H1 (cell line): Measurements from ENCODE around the gene MMD. TPM values are rescaled to one million over a fixed set of nuclear protein-coding genes. Genes with fewer than 3 reads are reported as not detected.

Experiments used
- CTCF ChIA-PET: fragments of 300-600 bp; sonication (Branson Sonifier 250); formaldehyde crosslinking; loops from one replicate; lab custom pipeline; 2021; ENCODE audit not compliant: partially characterized antibody; lab: Charles Lee
- POLR2A ChIA-PET: fragments of 300-600 bp; sonication (Branson Sonifier 250); formaldehyde crosslinking; loops from one replicate; lab custom pipeline; 2021; ENCODE audit warnings: inconsistent platforms; ENCODE audit not compliant: partially characterized antibody; lab: Charles Lee
- DNase-seq, 2 experiments: peaks; one replicate each; pipeline versions ENCODE4 v3.0.0 to v3.0.0-alpha.2; 2010 to 2022; ENCODE audit warnings: low spot score in 2 of 2, low read depth in 1 of 2, mixed read lengths in 1 of 2
- FAIRE-seq: peaks from 2 replicates; lab custom pipeline; 2011; peaks lifted over from hg19 to GRCh38; lab: Jason Lieb, UNC
- H2AFZ ChIP-seq: 2 replicates; pipeline ENCODE4 v1.8.1; 2012; ENCODE audit warnings: low read length, inconsistent platforms
- H2AK5ac ChIP-seq: 2 replicates; pipeline ENCODE4 v1.6.1; 2013; ENCODE audit warnings: low read depth, low read length
- H2BK120ac ChIP-seq: replicated peaks from 2 replicates; pipeline ENCODE3; 2013; ENCODE audit warnings: low read depth, low read length, inconsistent platforms
- H2BK12ac ChIP-seq: 2 replicates; pipeline ENCODE4 v1.6.1; 2013; ENCODE audit warnings: low read depth, low read length
- H2BK15ac ChIP-seq: 2 replicates; pipeline ENCODE4 v1.6.1; 2013; ENCODE audit warnings: low read length
- H2BK20ac ChIP-seq: 2 replicates; pipeline ENCODE4 v1.6.1; 2013; ENCODE audit warnings: low read length
- H2BK5ac ChIP-seq: 2 replicates; pipeline ENCODE4 v1.6.1; 2013; ENCODE audit warnings: low read depth, low read length
- H3K14ac ChIP-seq: 2 replicates; pipeline ENCODE4 v1.6.1; 2013; ENCODE audit warnings: inconsistent platforms; ENCODE audit not compliant: insufficient read length
- H3K18ac ChIP-seq: 2 replicates; pipeline ENCODE4 v1.6.1; 2013; ENCODE audit warnings: low read length; ENCODE audit errors: extremely low read depth
- H3K23ac ChIP-seq: 2 replicates; pipeline ENCODE4 v1.6.1; 2013; ENCODE audit warnings: inconsistent platforms; ENCODE audit not compliant: insufficient read length
- H3K23me2 ChIP-seq: 2 replicates; pipeline ENCODE4 v1.6.1; 2013; ENCODE audit warnings: low read depth, low read length
- H3K27ac ChIP-seq: 2 replicates; pipeline ENCODE4 v1.6.1; 2011; ENCODE audit warnings: low read depth, low read length, inconsistent platforms
- H3K27me3 ChIP-seq, 4 experiments: replicated peaks in 1 of 4; 1 replicate in 1 of 4; 2 replicates in 3 of 4; pipeline versions ENCODE4 v1.6.1 to v1.8.1; 2011 to 2013; ENCODE audit warnings: low read length in 3 of 4, mild to moderate bottlenecking in 3 of 4, inconsistent platforms in 2 of 4, mixed read lengths in 2 of 4, moderate library complexity in 1 of 4; ENCODE audit not compliant: control insufficient read depth in 3 of 4, insufficient read depth in 3 of 4; ENCODE audit errors: extremely low read depth in 1 of 4
- H3K36me3 ChIP-seq, 4 experiments: 2 replicates each; pipeline versions ENCODE4 v1.6.1 to v1.8.1; 2011 to 2013; ENCODE audit warnings: mild to moderate bottlenecking in 4 of 4, low read length in 3 of 4, moderate library complexity in 2 of 4, control low read depth in 1 of 4, inconsistent platforms in 1 of 4; ENCODE audit not compliant: insufficient read depth in 4 of 4, control insufficient read depth in 2 of 4
- H3K4ac ChIP-seq: replicated peaks from 2 replicates; pipeline ENCODE3; 2013; ENCODE audit warnings: low read length, low read depth, mixed read lengths, inconsistent platforms; ENCODE audit not compliant: insufficient read length
- H3K4me1 ChIP-seq, 4 experiments: replicated peaks in 1 of 4; 1 replicate in 1 of 4; 2 replicates in 3 of 4; pipeline versions ENCODE4 v1.6.1 to v1.8.1; 2011 to 2013; ENCODE audit warnings: low read length in 3 of 4, inconsistent platforms in 2 of 4, mixed read lengths in 1 of 4; ENCODE audit not compliant: insufficient read depth in 4 of 4, control insufficient read depth in 3 of 4
- H3K4me2 ChIP-seq, 2 experiments: 2 replicates each; pipeline versions ENCODE4 v1.6.1 to v1.8.1; 2011 to 2013; ENCODE audit warnings: low read depth in 2 of 2, low read length in 2 of 2, control low read depth in 1 of 2, inconsistent platforms in 1 of 2, mild to moderate bottlenecking in 1 of 2; ENCODE audit not compliant: insufficient read depth in 1 of 2
- H3K4me3 ChIP-seq, 4 experiments: fragments of 200-600, 300-600 bp in 1 of 4; sonication (generic), shearing (Covaris generic), sonication (Bioruptor Twin) in 1 of 4; 2 replicates each; pipeline versions ENCODE4 v1.5.1 to v1.8.1; 2011 to 2016; ENCODE audit warnings: low read length in 4 of 4, low read depth in 3 of 4, control low read depth in 2 of 4, inconsistent platforms in 2 of 4, mild to moderate bottlenecking in 2 of 4, mixed read lengths in 1 of 4, moderate library complexity in 1 of 4; ENCODE audit not compliant: insufficient read depth in 2 of 4; ENCODE audit errors: extremely low read depth in 1 of 4
- H3K56ac ChIP-seq: replicated peaks from 2 replicates; pipeline ENCODE3; 2013; ENCODE audit warnings: low read depth, mild to moderate bottlenecking, mixed read lengths, low read length, inconsistent platforms; ENCODE audit not compliant: insufficient read length
- H3K79me1 ChIP-seq: 2 replicates; pipeline ENCODE4 v1.6.1; 2013; ENCODE audit warnings: low read depth, low read length, control low read depth
- H3K79me2 ChIP-seq, 2 experiments: 2 replicates each; pipeline versions ENCODE4 v1.6.1 to v1.8.1; 2012 to 2013; ENCODE audit warnings: low read length in 2 of 2, mild to moderate bottlenecking in 2 of 2, inconsistent platforms in 1 of 2; ENCODE audit not compliant: insufficient read depth in 2 of 2, control insufficient read depth in 1 of 2
- H3K9ac ChIP-seq, 4 experiments: replicated peaks in 1 of 4; 1 replicate in 1 of 4; 2 replicates in 3 of 4; pipeline versions ENCODE4 v1.6.1 to v1.8.1; 2011 to 2013; ENCODE audit warnings: low read depth in 3 of 4, low read length in 3 of 4, control low read depth in 2 of 4, mild to moderate bottlenecking in 2 of 4, moderate library complexity in 2 of 4, inconsistent platforms in 1 of 4; ENCODE audit errors: extremely low read depth in 1 of 4
- H3K9me3 ChIP-seq, 2 experiments: 2 replicates each; pipeline versions ENCODE4 v1.6.1 to v1.8.1; 2012 to 2013; ENCODE audit warnings: mild to moderate bottlenecking in 2 of 2, moderate library complexity in 2 of 2, control low read depth in 1 of 2, inconsistent platforms in 1 of 2, low read depth in 1 of 2, low read length in 1 of 2, mixed read lengths in 1 of 2; ENCODE audit not compliant: insufficient read depth in 2 of 2
- H4K20me1 ChIP-seq, 2 experiments: replicated peaks in 1 of 2; 2 replicates each; pipeline versions ENCODE3 to v1.8.1; 2011 to 2013; ENCODE audit warnings: inconsistent platforms in 2 of 2, low read length in 2 of 2, mild to moderate bottlenecking in 1 of 2; ENCODE audit not compliant: insufficient read depth in 2 of 2, control insufficient read depth in 1 of 2
- H4K5ac ChIP-seq: 2 replicates; pipeline ENCODE4 v1.6.1; 2013; ENCODE audit warnings: low read length, low read depth, mixed read lengths, inconsistent platforms; ENCODE audit not compliant: insufficient read length
- H4K8ac ChIP-seq: 2 replicates; pipeline ENCODE4 v1.8.0; 2013; ENCODE audit warnings: mild to moderate bottlenecking, moderate library complexity, low read length, inconsistent platforms; ENCODE audit not compliant: insufficient read depth; ENCODE audit errors: extremely low read depth
- H4K91ac ChIP-seq: replicated peaks from 2 replicates; pipeline ENCODE3; 2013; ENCODE audit warnings: low read length, mixed read lengths, inconsistent platforms; ENCODE audit not compliant: insufficient read length
- BCL11A ChIP-seq, 2 experiments: IDR thresholded peaks; one replicate each; pipeline ENCODE4 v1.6.1; 2011; ENCODE audit warnings: low read depth in 2 of 2, low read length in 2 of 2, mild to moderate bottlenecking in 2 of 2
- CEBPB ChIP-seq: IDR thresholded peaks from 2 replicates; pipeline ENCODE4 v1.6.1; 2012; ENCODE audit warnings: low read depth, low read length
- CHD1 ChIP-seq: IDR thresholded peaks from 2 replicates; pipeline ENCODE4 v1.6.1; 2012; ENCODE audit warnings: low read depth, low read length, improper control_type of control experiment
- HDAC2 ChIP-seq, 2 experiments: fragments of 300-600 bp in 1 of 2; sonication (generic) in 1 of 2; IDR thresholded peaks; 2 replicates each; pipeline ENCODE4 v1.6.1; 2011 to 2012; ENCODE audit warnings: low read depth in 2 of 2, low read length in 2 of 2, mild to moderate bottlenecking in 2 of 2, moderate library complexity in 2 of 2, borderline replicate concordance in 1 of 2, inconsistent platforms in 1 of 2
- HDAC6 ChIP-seq: IDR thresholded peaks from one replicate; pipeline ENCODE4 v1.7.1; 2012; ENCODE audit warnings: low read depth, mild to moderate bottlenecking, inconsistent platforms, low read length, moderate library complexity
- JUND ChIP-seq: IDR thresholded peaks from 2 replicates; pipeline ENCODE4 v1.6.1; 2011; ENCODE audit warnings: mild to moderate bottlenecking, improper control_type of control experiment, low read length
- KDM1A ChIP-seq: fragments of 200-600, 300-600 bp; sonication (generic); IDR thresholded peaks from 2 replicates; pipeline ENCODE4 v1.7.1; 2016; ENCODE audit warnings: mild to moderate bottlenecking, low read length, borderline replicate concordance
- POU5F1 ChIP-seq: IDR thresholded peaks from 2 replicates; pipeline ENCODE4 v1.6.1; 2011; ENCODE audit warnings: low read depth, mild to moderate bottlenecking, low read length, moderate library complexity
- RBBP5 ChIP-seq: IDR thresholded peaks from 2 replicates; pipeline ENCODE4 v1.7.1; 2012; ENCODE audit warnings: low read depth, mild to moderate bottlenecking, inconsistent platforms, low read length, moderate library complexity, borderline replicate concordance
- RXRA ChIP-seq: IDR thresholded peaks from 2 replicates; pipeline ENCODE4 v1.6.1; 2011; ENCODE audit warnings: low read depth, mild to moderate bottlenecking, low read length, moderate library complexity; ENCODE audit not compliant: insufficient read depth
- SIN3A ChIP-seq, 2 experiments: IDR thresholded peaks in 1 of 2; conservative IDR thresholded peaks in 1 of 2; 2 replicates each; pipeline ENCODE4 v1.6.1; 2011 to 2012; ENCODE audit warnings: low read length in 2 of 2, improper control_type of control experiment in 1 of 2, low read depth in 1 of 2, mild to moderate bottlenecking in 1 of 2
- SIX5 ChIP-seq: IDR thresholded peaks from 2 replicates; pipeline ENCODE4 v1.6.1; 2011; ENCODE audit warnings: mild to moderate bottlenecking, low read depth, low read length
- TCF12 ChIP-seq: IDR thresholded peaks from 2 replicates; pipeline ENCODE4 v1.6.1; 2011; ENCODE audit warnings: low read depth, mild to moderate bottlenecking, low read length
- TEAD4 ChIP-seq: IDR thresholded peaks from 2 replicates; pipeline ENCODE4 v1.6.1; 2012; ENCODE audit warnings: low read depth, low read length, inconsistent platforms, mixed read lengths
- YY1 ChIP-seq: IDR thresholded peaks from 2 replicates; pipeline ENCODE4 v1.6.1; 2011; ENCODE audit warnings: low read depth, mild to moderate bottlenecking, low read length
- WGBS, 2 experiments: shearing (Covaris generic) in 1 of 2; methylation state at CpG; one replicate each; pipeline versions ENCODE4 v1.1.6 to v1.1.7; 2013 to 2015; ENCODE audit warnings: low lambda C conversion rate in 2 of 2, mixed read lengths in 2 of 2, inconsistent platforms in 1 of 2, low coverage in 1 of 2, missing lambda C conversion rate in 1 of 2; ENCODE audit not compliant: insufficient replicate concordance in 2 of 2, insufficient coverage in 1 of 2, insufficient read length in 1 of 2; ENCODE audit errors: extremely low coverage in 1 of 2, missing lambda C conversion rate in 1 of 2; 5-methylcytosine and 5-hydroxymethylcytosine counted together
- polyA plus RNA-seq, 7 experiments: library from polyadenylated mRNA; depleted of rRNA in 3 of 7; stranded (reverse) in 5 of 7; unstranded in 2 of 7; fragments of >200 nt in 5 of 7; fragments of 200-250 nt in 2 of 7; gene quantifications; 1 replicate in 5 of 7; 2 replicates in 1 of 7; 4 replicates in 1 of 7; pipeline versions ENCODE4 v1.2.1 to v1.2.3, GENCODE V29; 2011 to 2013; ENCODE audit warnings: missing spikeins in 2 of 7, mixed read lengths in 2 of 7
- total RNA-seq: library from RNA; stranded (reverse); fragmentation: NEBNext Ultra II Directional; extraction: Animal tissue kit (Norgen Biotek cat#: 25700); gene quantifications from 2 replicates; pipeline ENCODE4 v1.2.1, GENCODE V29; 2021

Gene MMD
- total and polyA plus RNA-seq, 2 of the 8 experiments (the other 6 are each of a cell fraction or from before 2014, with no cell fraction given) = 28.2 to 37.8 TPM

DNA sequence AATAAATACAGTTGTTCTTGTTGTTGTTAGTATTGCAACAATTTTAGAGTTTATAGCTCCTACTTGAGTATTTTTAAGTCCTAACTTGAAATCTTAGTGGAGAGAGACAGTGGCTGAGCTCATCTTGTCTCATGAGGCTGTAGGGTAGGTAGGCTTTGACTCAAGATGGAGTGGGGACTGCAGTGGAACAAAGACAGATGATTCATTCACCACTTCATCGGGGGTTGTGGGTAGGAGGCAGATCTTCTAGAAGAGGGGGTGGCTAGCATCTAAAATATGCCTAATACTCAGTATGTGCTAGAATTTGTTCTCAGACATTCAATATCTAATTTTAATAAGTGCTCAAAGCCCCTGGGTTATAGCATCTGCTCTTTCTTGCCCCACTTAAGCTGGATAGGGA lies 13.1 kb upstream of the MMD start:
- no peaks in the 10 kb centered on the region for H3K79me2 ChIP-seq
- no peak overlapping the region for H3K9ac ChIP-seq
- H4K20me1 ChIP-seq = no peaks in the 10 kb centered on the region
- H4K8ac ChIP-seq = no peak overlapping the region
- H2BK20ac ChIP-seq = no peak overlapping the region
- H3K23ac ChIP-seq = no peak overlapping the region
- H2AFZ ChIP-seq = no peak overlapping the region
- H2BK12ac ChIP-seq = no peak overlapping the region
- WGBS, 2 experiments = 88% methylated on average over 1 of the region's 1 CpG; no CpG with 5 or more reads in 1 of the 2 experiments
- no peak overlapping the region for H3K4ac ChIP-seq
- H3K4me3 ChIP-seq = no peak overlapping the region
- no peak overlapping the region for H3K56ac ChIP-seq
- no peaks in the 10 kb centered on the region for H3K36me3 ChIP-seq
- H3K23me2 ChIP-seq = no peaks in the 10 kb centered on the region
- ChIA-PET POLR2A (no interaction called here), CTCF (interaction anchor here (1.0 kb wide), 1 partner anchor 14 kb away, joined by 3 read pairs; no protein-coding TSS in a partner anchor)
- no peaks in the 10 kb centered on the region for H3K27me3 ChIP-seq
- no peaks in the 10 kb centered on the region for H3K79me1 ChIP-seq
- no peak overlapping the region for H2BK5ac ChIP-seq
- H2BK120ac ChIP-seq = no peak overlapping the region
- H3K27ac ChIP-seq = no peak overlapping the region
- TF ChIP-seq JUND = no peak
- TF ChIP-seq KDM1A = no peak
- no peak for TF ChIP-seq RBBP5
- TF ChIP-seq TEAD4 = no peak
- TF ChIP-seq TCF12 = no peak
- no peak for TF ChIP-seq HDAC6
- no peak for TF ChIP-seq CHD1
- no peak for TF ChIP-seq BCL11A (IDR thresholded peaks at IDR 0.05; ENCODE audit: low read depth in 2 of 2, low read length in 2 of 2)
- no peak for TF ChIP-seq RXRA
- no peak for TF ChIP-seq HDAC2 (IDR thresholded peaks at IDR 0.05; ENCODE audit: borderline replicate concordance in 1 of 2, low read depth in 2 of 2, low read length in 2 of 2)
- no peak for TF ChIP-seq POU5F1
- TF ChIP-seq SIX5 = no peak
- no peak for TF ChIP-seq CEBPB
- TF ChIP-seq YY1 = no peak
- TF ChIP-seq SIN3A (conservative IDR thresholded peaks at IDR 0.05 in 1 of 2, IDR thresholded peaks at IDR 0.05 in 1 of 2; ENCODE audit: low read depth in 1 of 2, low read length in 2 of 2) = no peak
- no peaks in the 10 kb centered on the region for H3K9me3 ChIP-seq
- no peak overlapping the region for H2BK15ac ChIP-seq
- no peak overlapping the region for H2AK5ac ChIP-seq
- no peak for DNase-seq
- no peaks in the 10 kb centered on the region for H3K4me1 ChIP-seq
- no peak overlapping the region for H3K14ac ChIP-seq
- no peak overlapping the region for H4K5ac ChIP-seq
- no peak overlapping the region for H4K91ac ChIP-seq
- H3K18ac ChIP-seq = no peak overlapping the region
- no peak for FAIRE-seq
- no peak overlapping the region for H3K4me2 ChIP-seq
